NCI-H748 (cell line): Measurements from ENCODE around the gene DAB1.
A peak's percentile ranks its signal among the peaks of the same experiment; 100 is the strongest.
"Not testable (repeated sequence)": the region's sequence is repeated elsewhere in the genome, so short reads cannot be mapped to it uniquely, and the experiment has no call there.

ENCODE experiments used
- DNase-seq: peaks from one replicate; lab custom pipeline; 2025; ENCODE audit not compliant: unreplicated experiment; lab: John Stamatoyannopoulos, UW

The DAB1 gene

GRCh38 chr1:57087660-57088059 is 336.2 kb downstream of the DAB1 start:
- not testable (repeated sequence) for DNase-seq

GRCh38 chr1:57086154-57086553 is 337.7 kb downstream of the DAB1 start:
- no peak for DNase-seq

GRCh38 chr1:57084701-57085100 is 339.2 kb downstream of the DAB1 start:
- DNase-seq: no peak

- DNase-seq: no peak
These were observed 341.0 kb downstream of the DAB1 start for GRCh38 chr1:57082711-57083439.

GRCh38 chr1:57079454-57080157 is 344.3 kb downstream of the DAB1 start:
- no peak for DNase-seq

- DNase-seq: no peak
These were observed 351.3 kb downstream of the DAB1 start for GRCh38 chr1:57072401-57073110.

GRCh38 chr1:57067863-57068262 is 356.0 kb downstream of the DAB1 start:
- no peak for DNase-seq

GRCh38 chr1:57066980-57067610 is 356.8 kb downstream of the DAB1 start:
- no peak for DNase-seq

- no peak for DNase-seq
These were observed 358.4 kb downstream of the DAB1 start for GRCh38 chr1:57065442-57065841.

- DNase-seq: no peak
These were observed 359.3 kb downstream of the DAB1 start for GRCh38 chr1:57064379-57065140.

- no peak for DNase-seq
These were observed 360.3 kb downstream of the DAB1 start for GRCh38 chr1:57063406-57064125.

GRCh38 chr1:57061369-57061768 is 362.5 kb downstream of the DAB1 start:
- DNase-seq: peak; percentile 38

GRCh38 chr1:57060451-57060850 is 363.4 kb downstream of the DAB1 start:
- DNase-seq: no peak

- DNase-seq: no peak
These were observed 365.0 kb downstream of the DAB1 start for GRCh38 chr1:57058652-57059501.

- no peak for DNase-seq
These were observed 375.0 kb downstream of the DAB1 start for GRCh38 chr1:57048856-57049255.

- DNase-seq: no peak
These were observed 377.4 kb downstream of the DAB1 start for GRCh38 chr1:57046462-57046861.

GRCh38 chr1:57041901-57042300 is 382.0 kb downstream of the DAB1 start:
- DNase-seq: no peak

GRCh38 chr1:57040811-57041210 is 383.0 kb downstream of the DAB1 start:
- DNase-seq: no peak
